Measurements from ENCODE around the gene CA10. TPM values are rescaled to one million over a fixed set of nuclear protein-coding genes. Genes with fewer than 3 reads are reported as not detected.

Gene CA10
- total RNA-seq, 1 experiment from 2014 or later: not detected

DNA sequence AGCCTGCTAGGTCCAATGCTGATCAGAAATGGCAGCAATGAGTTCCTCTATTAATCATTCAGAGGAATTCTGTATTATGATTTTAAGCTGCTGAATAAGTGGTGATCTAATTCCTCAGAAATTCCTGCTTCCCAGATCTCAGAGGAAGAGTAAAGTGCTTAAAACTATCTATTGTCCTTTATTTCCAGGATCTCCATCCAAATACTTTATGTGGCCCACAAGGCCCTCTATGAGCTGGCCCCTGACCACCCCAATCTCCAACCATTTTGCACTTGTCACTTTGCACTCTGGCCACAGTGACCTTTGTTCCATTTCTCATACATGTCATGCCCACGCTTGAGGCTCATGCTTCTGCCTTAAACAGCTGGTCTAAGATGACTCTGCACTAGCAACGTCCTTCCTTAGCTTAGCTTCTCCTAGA, 93.7 kb downstream of the CA10 start:
- TF ChIP-seq, protein P1, sequence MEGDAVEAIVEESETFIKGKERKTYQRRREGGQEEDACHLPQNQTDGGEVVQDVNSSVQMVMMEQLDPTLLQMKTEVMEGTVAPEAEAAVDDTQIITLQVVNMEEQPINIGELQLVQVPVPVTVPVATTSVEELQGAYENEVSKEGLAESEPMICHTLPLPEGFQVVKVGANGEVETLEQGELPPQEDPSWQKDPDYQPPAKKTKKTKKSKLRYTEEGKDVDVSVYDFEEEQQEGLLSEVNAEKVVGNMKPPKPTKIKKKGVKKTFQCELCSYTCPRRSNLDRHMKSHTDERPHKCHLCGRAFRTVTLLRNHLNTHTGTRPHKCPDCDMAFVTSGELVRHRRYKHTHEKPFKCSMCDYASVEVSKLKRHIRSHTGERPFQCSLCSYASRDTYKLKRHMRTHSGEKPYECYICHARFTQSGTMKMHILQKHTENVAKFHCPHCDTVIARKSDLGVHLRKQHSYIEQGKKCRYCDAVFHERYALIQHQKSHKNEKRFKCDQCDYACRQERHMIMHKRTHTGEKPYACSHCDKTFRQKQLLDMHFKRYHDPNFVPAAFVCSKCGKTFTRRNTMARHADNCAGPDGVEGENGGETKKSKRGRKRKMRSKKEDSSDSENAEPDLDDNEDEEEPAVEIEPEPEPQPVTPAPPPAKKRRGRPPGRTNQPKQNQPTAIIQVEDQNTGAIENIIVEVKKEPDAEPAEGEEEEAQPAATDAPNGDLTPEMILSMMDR (conservative IDR thresholded peaks at IDR 0.05; ENCODE audit: low read depth, low read length): no peak
- no peak for TF ChIP-seq EZH2 (IDR thresholded peaks at IDR 0.05; ENCODE audit: borderline replicate concordance, low read depth, low read length, poor library complexity, severe bottlenecking)
- Histone ChIP-seq H3K4me3 (ENCODE audit: low read depth, low read length, poor library complexity, severe bottlenecking) (no peak overlapping the region), H3K27ac (ENCODE audit: low read depth, low read length, poor library complexity, severe bottlenecking) (no peak overlapping the region), H3K4me1 (ENCODE audit: insufficient read depth, low read length, poor library complexity, severe bottlenecking) (no peaks in the 10 kb centered on the region), H3K27me3 (replicated peaks; ENCODE audit: insufficient read depth, low read depth, low read length, poor library complexity) (no peaks in the 10 kb centered on the region), H3K36me3 (ENCODE audit: insufficient read depth, low read length, poor library complexity, severe bottlenecking) (no peaks in the 10 kb centered on the region), H3K9me3 (ENCODE audit: low read depth, low read length, poor library complexity, severe bottlenecking) (no peaks in the 10 kb centered on the region)
- BruUV-seq (replicated peaks): no TSS peak
- DNase-seq (ENCODE audit: low spot score): no peak
- POLR2A ChIA-PET (ENCODE audit: low non-redundant PET): no interaction called here
- intact Hi-C loops (cut with micrococcal nuclease; ENCODE audit: unreplicated experiment): no loop called here
- CTCF ChIA-PET: no interaction called here

- TF ChIP-seq EZH2 (IDR thresholded peaks at IDR 0.05; ENCODE audit: borderline replicate concordance, low read depth, low read length, poor library complexity, severe bottlenecking): no peak
- TF ChIP-seq, protein P1 (conservative IDR thresholded peaks at IDR 0.05; ENCODE audit: low read depth, low read length): no peak
- Histone ChIP-seq H3K4me3 (ENCODE audit: low read depth, low read length, poor library complexity, severe bottlenecking) (no peak overlapping the region), H3K9me3 (ENCODE audit: low read depth, low read length, poor library complexity, severe bottlenecking) (no peaks in the 10 kb centered on the region), H3K27me3 (replicated peaks; ENCODE audit: insufficient read depth, low read depth, low read length, poor library complexity) (no peaks in the 10 kb centered on the region), H3K36me3 (ENCODE audit: insufficient read depth, low read length, poor library complexity, severe bottlenecking) (no peaks in the 10 kb centered on the region), H3K27ac (ENCODE audit: low read depth, low read length, poor library complexity, severe bottlenecking) (no peak overlapping the region), H3K4me1 (ENCODE audit: insufficient read depth, low read length, poor library complexity, severe bottlenecking) (no peaks in the 10 kb centered on the region)
- POLR2A ChIA-PET (ENCODE audit: low non-redundant PET): no interaction called here
- DNase-seq (ENCODE audit: low spot score): no peak
- CTCF ChIA-PET: no interaction called here
- BruUV-seq (replicated peaks): no TSS peak
- intact Hi-C loops (cut with micrococcal nuclease; ENCODE audit: unreplicated experiment): no loop called here
Observed at GRCh38 chr17:52049496-52049895, 109.0 kb downstream of the CA10 start.

DNA sequence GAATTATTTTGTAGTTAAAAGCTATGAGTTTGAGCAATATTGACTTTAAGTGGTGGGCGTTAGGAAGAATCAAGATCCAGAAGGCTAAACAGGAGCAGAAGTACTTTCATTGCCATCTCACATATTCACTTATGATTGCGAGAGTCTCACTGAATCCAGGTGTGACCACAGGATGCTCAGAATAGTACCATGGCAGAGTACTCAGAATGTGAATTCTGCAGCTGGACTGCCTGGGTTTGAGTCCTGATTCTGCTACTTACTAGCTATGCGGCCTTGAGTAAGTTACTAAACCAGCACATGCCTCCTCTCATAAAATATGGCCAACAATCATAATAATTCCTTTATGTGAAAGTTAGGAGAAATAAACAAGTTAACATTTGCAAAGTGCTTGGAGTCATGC, 109.5 kb downstream of the CA10 start:
- H3K27ac ChIP-seq (ENCODE audit: low read depth, low read length, poor library complexity, severe bottlenecking): no peak overlapping the region
- no TSS peak for BruUV-seq (replicated peaks)

More for the DNA sequence above, 109.5 kb downstream of the CA10 start:
- no peak overlapping the region for H3K4me3 ChIP-seq (ENCODE audit: low read depth, low read length, poor library complexity, severe bottlenecking)
- CTCF ChIA-PET: interaction anchor here (0.6 kb wide), 1 partner anchor 188 kb away, joined by 4 read pairs; no protein-coding TSS in a partner anchor
- H3K9me3 ChIP-seq (ENCODE audit: low read depth, low read length, poor library complexity, severe bottlenecking): no peaks in the 10 kb centered on the region
- intact Hi-C loops (cut with micrococcal nuclease; ENCODE audit: unreplicated experiment): no loop called here
- no peaks in the 10 kb centered on the region for H3K27me3 ChIP-seq (replicated peaks; ENCODE audit: insufficient read depth, low read depth, low read length, poor library complexity)
- no peaks in the 10 kb centered on the region for H3K36me3 ChIP-seq (ENCODE audit: insufficient read depth, low read length, poor library complexity, severe bottlenecking)
- POLR2A ChIA-PET (ENCODE audit: low non-redundant PET): no interaction called here
- no peaks in the 10 kb centered on the region for H3K4me1 ChIP-seq (ENCODE audit: insufficient read depth, low read length, poor library complexity, severe bottlenecking)
- no peak for DNase-seq (ENCODE audit: low spot score)
- TF ChIP-seq EZH2 (IDR thresholded peaks at IDR 0.05; ENCODE audit: borderline replicate concordance, low read depth, low read length, poor library complexity, severe bottlenecking): no peak
- TF ChIP-seq, protein P1 (conservative IDR thresholded peaks at IDR 0.05; ENCODE audit: low read depth, low read length): no peak

Data from A673 (cell line).